Measurements from ENCODE around the gene FAIM2. TPM values are rescaled to one million over a fixed set of nuclear protein-coding genes. Genes with fewer than 3 reads are reported as not detected.

FAIM2 gene
- total and polyA plus RNA-seq, 2 donors (not counting 1 experiment from before 2014, with no cell fraction given): 0.50 to 1.00 TPM

DNA sequence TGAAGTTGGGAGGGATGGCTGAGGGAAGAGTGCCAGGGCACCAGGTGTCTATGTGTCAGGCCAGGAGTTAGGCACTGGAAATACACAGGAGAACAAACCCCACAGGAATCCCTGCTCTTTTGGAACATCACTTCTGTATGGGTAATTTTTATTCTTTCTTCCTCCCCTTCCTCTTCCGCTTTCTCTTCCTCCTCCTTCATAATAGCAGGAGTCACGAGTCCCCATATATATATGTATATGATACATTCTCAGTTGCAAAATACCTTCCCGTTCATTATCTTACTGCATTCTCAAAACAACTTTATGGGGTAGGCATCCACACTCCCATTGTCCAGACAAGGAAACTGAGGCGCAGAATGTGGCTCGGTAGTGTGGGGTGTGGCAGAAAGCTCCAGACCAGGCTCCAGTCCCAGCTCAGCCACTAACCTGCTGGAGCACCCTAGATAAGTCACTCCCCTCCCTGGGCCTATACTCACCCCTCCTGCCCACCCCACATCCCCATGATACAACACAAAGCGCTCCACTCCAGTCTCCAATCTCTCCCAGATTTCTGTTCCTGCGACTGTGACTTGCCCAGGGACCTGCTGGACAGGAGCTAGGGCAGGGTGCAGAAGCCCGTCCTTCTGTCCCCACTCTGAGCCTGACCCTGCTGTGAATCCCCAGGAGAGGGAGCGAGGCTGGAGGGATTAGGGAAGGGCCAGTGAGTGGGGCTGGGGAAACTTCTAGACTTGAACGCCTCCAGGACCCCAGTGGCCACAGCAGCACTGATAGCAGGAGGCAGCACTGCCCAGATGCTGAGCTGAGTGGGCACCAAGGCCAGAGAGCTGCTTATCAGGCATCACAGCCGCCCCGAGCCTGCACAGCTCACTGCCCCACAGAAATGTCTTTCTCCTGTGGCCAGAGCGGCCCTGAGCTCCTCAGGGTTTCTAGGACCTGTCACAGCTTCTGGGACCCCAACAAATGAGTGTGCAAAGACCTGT is 45.5 kb upstream of the FAIM2 start:
- TF ChIP-seq EZH2 (IDR thresholded peaks at IDR 0.05; ENCODE audit: low read length, missing control alignments): no peak
- TF ChIP-seq, protein P1, sequence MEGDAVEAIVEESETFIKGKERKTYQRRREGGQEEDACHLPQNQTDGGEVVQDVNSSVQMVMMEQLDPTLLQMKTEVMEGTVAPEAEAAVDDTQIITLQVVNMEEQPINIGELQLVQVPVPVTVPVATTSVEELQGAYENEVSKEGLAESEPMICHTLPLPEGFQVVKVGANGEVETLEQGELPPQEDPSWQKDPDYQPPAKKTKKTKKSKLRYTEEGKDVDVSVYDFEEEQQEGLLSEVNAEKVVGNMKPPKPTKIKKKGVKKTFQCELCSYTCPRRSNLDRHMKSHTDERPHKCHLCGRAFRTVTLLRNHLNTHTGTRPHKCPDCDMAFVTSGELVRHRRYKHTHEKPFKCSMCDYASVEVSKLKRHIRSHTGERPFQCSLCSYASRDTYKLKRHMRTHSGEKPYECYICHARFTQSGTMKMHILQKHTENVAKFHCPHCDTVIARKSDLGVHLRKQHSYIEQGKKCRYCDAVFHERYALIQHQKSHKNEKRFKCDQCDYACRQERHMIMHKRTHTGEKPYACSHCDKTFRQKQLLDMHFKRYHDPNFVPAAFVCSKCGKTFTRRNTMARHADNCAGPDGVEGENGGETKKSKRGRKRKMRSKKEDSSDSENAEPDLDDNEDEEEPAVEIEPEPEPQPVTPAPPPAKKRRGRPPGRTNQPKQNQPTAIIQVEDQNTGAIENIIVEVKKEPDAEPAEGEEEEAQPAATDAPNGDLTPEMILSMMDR (conservative IDR thresholded peaks at IDR 0.05 in 1 of 2, IDR thresholded peaks at IDR 0.05 in 1 of 2; ENCODE audit: low read depth in 1 of 2, low read length in 2 of 2): no peak
- peaks cover 29% of the 10 kb centered on the region for H3K27me3 ChIP-seq (ENCODE audit: control insufficient read depth, insufficient read depth, low read length)

GRCh38 chr12:49947593-49948226 is 44.0 kb upstream of the FAIM2 start:
- Histone ChIP-seq H4K20me1 (ENCODE audit: control insufficient read depth, extremely low read depth, insufficient read depth, low read length) (no peaks in the 10 kb centered on the region), H2AFZ (ENCODE audit: low read length) (no peak overlapping the region), H3K27ac (ENCODE audit: insufficient read depth, low read length) (no peak overlapping the region), H3K9ac (ENCODE audit: insufficient read depth, low read length) (no peak overlapping the region), H3K36me3 (ENCODE audit: control insufficient read depth, insufficient read depth, low read length) (no peaks in the 10 kb centered on the region), H3K27me3 (ENCODE audit: control insufficient read depth, insufficient read depth, low read length) (peaks cover 16% of the 10 kb centered on the region), H3K4me2 (ENCODE audit: extremely low read depth, insufficient read depth, low read length) (no peak overlapping the region), H3K4me1 (ENCODE audit: control insufficient read depth, extremely low read depth, insufficient read depth, low read length) (no peaks in the 10 kb centered on the region), H3K79me2 (ENCODE audit: control insufficient read depth, insufficient read depth, low read length) (no peaks in the 10 kb centered on the region), H3K9me3 (ENCODE audit: control insufficient read depth, insufficient read depth, low read depth, low read length) (no peaks in the 10 kb centered on the region), H3K4me3 (replicated peaks in 1 of 4; ENCODE audit: control extremely low read depth in 1 of 4, insufficient read depth in 1 of 4, low read depth in 3 of 4, low read length in 4 of 4) (no peak overlapping the region)
- no peak for DNase-seq (ENCODE audit: low read depth in 2 of 2)
- TF ChIP-seq EZH2 (IDR thresholded peaks at IDR 0.05; ENCODE audit: low read length, missing control alignments): no peak
- TF ChIP-seq, protein P1 (conservative IDR thresholded peaks at IDR 0.05 in 1 of 2, IDR thresholded peaks at IDR 0.05 in 1 of 2; ENCODE audit: low read depth in 1 of 2, low read length in 2 of 2): no peak

More for the DNA sequence above, 45.5 kb upstream of the FAIM2 start:
- no peaks in the 10 kb centered on the region for H4K20me1 ChIP-seq (ENCODE audit: control insufficient read depth, extremely low read depth, insufficient read depth, low read length)
- DNase-seq (ENCODE audit: low read depth in 2 of 2): no peak
- no peaks in the 10 kb centered on the region for H3K79me2 ChIP-seq (ENCODE audit: control insufficient read depth, insufficient read depth, low read length)
- no peaks in the 10 kb centered on the region for H3K4me1 ChIP-seq (ENCODE audit: control insufficient read depth, extremely low read depth, insufficient read depth, low read length)
- H3K27ac ChIP-seq (ENCODE audit: insufficient read depth, low read length): no peak overlapping the region
- H3K4me3 ChIP-seq (replicated peaks in 1 of 4; ENCODE audit: control extremely low read depth in 1 of 4, insufficient read depth in 1 of 4, low read depth in 3 of 4, low read length in 4 of 4): no peak overlapping the region
- H3K36me3 ChIP-seq (ENCODE audit: control insufficient read depth, insufficient read depth, low read length): no peaks in the 10 kb centered on the region
- no peak overlapping the region for H3K9ac ChIP-seq (ENCODE audit: insufficient read depth, low read length)
- H3K4me2 ChIP-seq (ENCODE audit: extremely low read depth, insufficient read depth, low read length): no peak overlapping the region
- H2AFZ ChIP-seq (ENCODE audit: low read length): no peak overlapping the region
- no peaks in the 10 kb centered on the region for H3K9me3 ChIP-seq (ENCODE audit: control insufficient read depth, insufficient read depth, low read depth, low read length)

GRCh38 chr12:49946497-49946896 is 42.8 kb upstream of the FAIM2 start:
- no peak overlapping the region for H2AFZ ChIP-seq (ENCODE audit: low read length)
- no peak overlapping the region for H3K9ac ChIP-seq (ENCODE audit: insufficient read depth, low read length)
- H3K9me3 ChIP-seq (ENCODE audit: control insufficient read depth, insufficient read depth, low read depth, low read length): no peaks in the 10 kb centered on the region
- H3K36me3 ChIP-seq (ENCODE audit: control insufficient read depth, insufficient read depth, low read length): no peaks in the 10 kb centered on the region
- H3K79me2 ChIP-seq (ENCODE audit: control insufficient read depth, insufficient read depth, low read length): no peaks in the 10 kb centered on the region
- no peak for DNase-seq (ENCODE audit: low read depth in 2 of 2)
- no peak overlapping the region for H3K4me2 ChIP-seq (ENCODE audit: extremely low read depth, insufficient read depth, low read length)
- no peak overlapping the region for H3K4me3 ChIP-seq (replicated peaks in 1 of 4; ENCODE audit: control extremely low read depth in 1 of 4, insufficient read depth in 1 of 4, low read depth in 3 of 4, low read length in 4 of 4)
- H3K27ac ChIP-seq (ENCODE audit: insufficient read depth, low read length): no peak overlapping the region
- no peaks in the 10 kb centered on the region for H3K4me1 ChIP-seq (ENCODE audit: control insufficient read depth, extremely low read depth, insufficient read depth, low read length)
- TF ChIP-seq, protein P1 (conservative IDR thresholded peaks at IDR 0.05 in 1 of 2, IDR thresholded peaks at IDR 0.05 in 1 of 2; ENCODE audit: low read depth in 1 of 2, low read length in 2 of 2): no peak
- TF ChIP-seq EZH2 (IDR thresholded peaks at IDR 0.05; ENCODE audit: low read length, missing control alignments): no peak
- H3K27me3 ChIP-seq (ENCODE audit: control insufficient read depth, insufficient read depth, low read length): peaks cover 11% of the 10 kb centered on the region
- no peaks in the 10 kb centered on the region for H4K20me1 ChIP-seq (ENCODE audit: control insufficient read depth, extremely low read depth, insufficient read depth, low read length)

Data from fibroblast of lung (primary cell).